WTC11 (cell line): Measurements from ENCODE around the gene C1orf198. TPM values are rescaled to one million over a fixed set of nuclear protein-coding genes. Genes with fewer than 3 reads are reported as not detected.
A peak's percentile ranks its signal among the peaks of the same experiment; 100 is the strongest.

Experiments
- ATAC-seq: fragments of 200-7000 bp; cut with Tn5 transposase; 2 replicates; pipeline ENCODE4 v1.10.0; 2021; ENCODE audit warnings: mild to moderate bottlenecking, moderate library complexity
- CTCF ChIA-PET: fragments of 300-600 bp; sonication (Branson Sonifier 250); formaldehyde crosslinking; loops from one replicate; lab custom pipeline; 2021; ENCODE audit warnings: antibody characterized with exemption; lab: Charles Lee
- POLR2A ChIA-PET: fragments of 350-600 bp; sonication (Branson Sonifier 250); formaldehyde crosslinking; loops from one replicate; lab custom pipeline; 2021; ENCODE audit warnings: antibody characterized with exemption; lab: Charles Lee
- DNase-seq: peaks from one replicate; pipeline ENCODE4 v3.0.0; 2021; ENCODE audit warnings: low spot score
- H3K27ac Mint-ChIP-seq: 2 replicates; pipeline ENCODE4 v1.8.0; 2021; ENCODE audit warnings: mixed read lengths
- H3K27me3 Mint-ChIP-seq: 2 replicates; pipeline ENCODE4 v1.8.0; 2021; ENCODE audit warnings: low read depth, mild to moderate bottlenecking, moderate library complexity, mixed read lengths
- H3K36me3 Mint-ChIP-seq: 2 replicates; pipeline ENCODE4 v1.8.0; 2021; ENCODE audit warnings: mixed read lengths
- H3K4me1 Mint-ChIP-seq: 2 replicates; pipeline ENCODE4 v1.8.0; 2022; ENCODE audit warnings: mixed read lengths
- H3K4me3 Mint-ChIP-seq: 2 replicates; pipeline ENCODE4 v1.8.0; 2021; ENCODE audit warnings: mild to moderate bottlenecking, moderate library complexity, mixed read lengths
- H3K9me3 Mint-ChIP-seq: 2 replicates; pipeline ENCODE4 v1.8.0; 2021; ENCODE audit warnings: mixed read lengths
- CBFB ChIP-seq: sonication (generic); formaldehyde crosslinking; IDR thresholded peaks from 2 replicates; pipeline ENCODE4 v1.8.1; 2022; ENCODE audit warnings: mild to moderate bottlenecking, low read depth, missing genetic modification reagents
- ELF4 ChIP-seq: sonication (generic); formaldehyde crosslinking; IDR thresholded peaks from 2 replicates; pipeline ENCODE4 v1.8.1; 2022; ENCODE audit warnings: low read depth, mild to moderate bottlenecking, moderate library complexity, missing genetic modification reagents
- NFATC4 ChIP-seq: fragments of 250-450 bp; sonication (Bioruptor Pico); IDR thresholded peaks from 2 replicates; pipeline ENCODE4 v1.9.0; 2021; ENCODE audit warnings: mild to moderate bottlenecking
- RORB ChIP-seq: fragments of 250-450 bp; sonication (Bioruptor Pico); IDR thresholded peaks from 2 replicates; pipeline ENCODE4 v1.9.0; 2021; ENCODE audit warnings: mild to moderate bottlenecking
- SMAD4 ChIP-seq: sonication (generic); formaldehyde crosslinking; IDR thresholded peaks from 2 replicates; pipeline ENCODE4 v1.8.0; 2022; ENCODE audit warnings: mild to moderate bottlenecking, missing genetic modification reagents
- TCF7 ChIP-seq: sonication (generic); formaldehyde crosslinking; IDR thresholded peaks from 2 replicates; pipeline ENCODE4 v1.8.0; 2022; ENCODE audit warnings: mild to moderate bottlenecking, low read depth, missing genetic modification reagents, moderate library complexity
- TEAD1 ChIP-seq: sonication (generic); formaldehyde crosslinking; IDR thresholded peaks from 2 replicates; pipeline ENCODE4 v1.8.0; 2022; ENCODE audit warnings: mild to moderate bottlenecking, missing genetic modification reagents
- ZNF263 ChIP-seq: sonication (generic); formaldehyde crosslinking; IDR thresholded peaks from 2 replicates; pipeline ENCODE4 v1.8.1; 2022; ENCODE audit warnings: low read depth, mild to moderate bottlenecking, moderate library complexity, missing genetic modification reagents
- ZNF396 ChIP-seq: fragments of 250-450 bp; sonication (Bioruptor Pico); IDR thresholded peaks from 2 replicates; pipeline ENCODE4 v1.8.0; 2021; ENCODE audit warnings: mild to moderate bottlenecking, moderate library complexity, borderline replicate concordance
- total RNA-seq: library from RNA; stranded (reverse); gene quantifications from 3 replicates; pipeline ENCODE4 v1.2.3, GENCODE V29; 2021
- TF ChIP-seq, protein P1 (sequence below): sonication (generic); formaldehyde crosslinking; IDR thresholded peaks from 2 replicates; pipeline ENCODE4 v1.8.1; 2022; ENCODE audit warnings: missing genetic modification reagents, borderline replicate concordance
- TF ChIP-seq, protein P2 (sequence below): sonication (generic); formaldehyde crosslinking; IDR thresholded peaks from 2 replicates; pipeline ENCODE4 v1.8.1; 2023; ENCODE audit warnings: mild to moderate bottlenecking, missing genetic modification reagents
- TF ChIP-seq, protein P3 (sequence below): fragments of 200-600 bp; IDR thresholded peaks from 2 replicates; pipeline ENCODE4 v1.8.0; 2022; ENCODE audit warnings: antibody characterized with exemption
- TF ChIP-seq, protein P4 (sequence below): fragments of 250-450 bp; sonication (Bioruptor Pico); conservative IDR thresholded peaks from 2 replicates; pipeline ENCODE4 v1.9.0; 2021; ENCODE audit warnings: mild to moderate bottlenecking
- TF ChIP-seq, protein P5 (sequence below): fragments of 250-450 bp; sonication (Bioruptor Pico); IDR thresholded peaks from 2 replicates; pipeline ENCODE4 v1.9.0; 2021; ENCODE audit warnings: mild to moderate bottlenecking

Gene C1orf198
- total RNA-seq, 1 experiment from 2014 or later = 26.9 TPM

DNA sequence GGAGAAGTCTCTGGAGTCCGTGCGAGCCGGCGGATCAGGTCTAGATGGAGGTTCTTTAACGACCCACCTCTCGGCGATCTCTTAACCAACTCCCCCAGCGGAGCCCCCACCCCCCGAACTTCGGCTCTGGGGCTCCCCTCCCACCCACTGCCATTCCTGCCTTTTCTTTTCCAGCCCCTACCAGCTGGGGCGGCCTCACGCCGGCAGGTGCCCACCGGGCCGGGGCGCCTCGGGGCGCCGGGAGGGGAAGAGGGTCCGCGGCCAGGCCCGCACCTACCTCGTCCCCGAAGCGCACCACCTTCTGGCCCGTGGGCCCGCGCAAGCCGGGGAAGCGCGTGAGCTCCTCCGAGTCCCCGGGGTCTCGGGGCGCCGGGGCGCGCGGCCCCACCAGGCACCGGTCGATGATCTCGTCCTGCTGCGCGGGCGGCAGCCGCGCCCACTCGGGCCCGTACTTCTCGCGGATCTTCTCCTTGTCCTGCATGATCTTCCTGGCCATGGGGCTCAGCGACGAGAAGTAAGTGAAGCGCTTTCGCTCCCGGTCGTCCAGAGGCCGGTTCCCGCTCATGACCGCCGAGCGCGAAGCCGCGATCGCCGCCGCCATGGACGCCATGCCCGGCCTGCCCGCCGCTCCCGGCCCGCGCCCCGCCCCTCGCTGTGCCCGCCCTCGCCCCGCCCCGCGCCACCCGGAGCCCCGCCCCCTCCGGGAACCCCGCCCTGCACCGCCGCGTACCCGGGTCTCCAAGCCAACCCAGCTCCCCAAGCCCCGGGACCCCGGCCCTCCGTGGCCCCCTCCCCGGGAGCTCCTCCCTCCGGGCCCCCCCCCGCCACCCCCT lies at the start of gene C1orf198 (continued):
- no peak for TF ChIP-seq TCF7
- TF ChIP-seq, protein P1, sequence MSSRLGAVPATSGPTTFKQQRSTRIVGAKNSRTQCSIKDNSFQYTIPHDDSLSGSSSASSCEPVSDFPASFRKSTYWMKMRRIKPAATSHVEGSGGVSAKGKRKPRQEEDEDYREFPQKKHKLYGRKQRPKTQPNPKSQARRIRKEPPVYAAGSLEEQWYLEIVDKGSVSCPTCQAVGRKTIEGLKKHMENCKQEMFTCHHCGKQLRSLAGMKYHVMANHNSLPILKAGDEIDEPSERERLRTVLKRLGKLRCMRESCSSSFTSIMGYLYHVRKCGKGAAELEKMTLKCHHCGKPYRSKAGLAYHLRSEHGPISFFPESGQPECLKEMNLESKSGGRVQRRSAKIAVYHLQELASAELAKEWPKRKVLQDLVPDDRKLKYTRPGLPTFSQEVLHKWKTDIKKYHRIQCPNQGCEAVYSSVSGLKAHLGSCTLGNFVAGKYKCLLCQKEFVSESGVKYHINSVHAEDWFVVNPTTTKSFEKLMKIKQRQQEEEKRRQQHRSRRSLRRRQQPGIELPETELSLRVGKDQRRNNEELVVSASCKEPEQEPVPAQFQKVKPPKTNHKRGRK (CRISPR knock-in tag) = no peak

DNA sequence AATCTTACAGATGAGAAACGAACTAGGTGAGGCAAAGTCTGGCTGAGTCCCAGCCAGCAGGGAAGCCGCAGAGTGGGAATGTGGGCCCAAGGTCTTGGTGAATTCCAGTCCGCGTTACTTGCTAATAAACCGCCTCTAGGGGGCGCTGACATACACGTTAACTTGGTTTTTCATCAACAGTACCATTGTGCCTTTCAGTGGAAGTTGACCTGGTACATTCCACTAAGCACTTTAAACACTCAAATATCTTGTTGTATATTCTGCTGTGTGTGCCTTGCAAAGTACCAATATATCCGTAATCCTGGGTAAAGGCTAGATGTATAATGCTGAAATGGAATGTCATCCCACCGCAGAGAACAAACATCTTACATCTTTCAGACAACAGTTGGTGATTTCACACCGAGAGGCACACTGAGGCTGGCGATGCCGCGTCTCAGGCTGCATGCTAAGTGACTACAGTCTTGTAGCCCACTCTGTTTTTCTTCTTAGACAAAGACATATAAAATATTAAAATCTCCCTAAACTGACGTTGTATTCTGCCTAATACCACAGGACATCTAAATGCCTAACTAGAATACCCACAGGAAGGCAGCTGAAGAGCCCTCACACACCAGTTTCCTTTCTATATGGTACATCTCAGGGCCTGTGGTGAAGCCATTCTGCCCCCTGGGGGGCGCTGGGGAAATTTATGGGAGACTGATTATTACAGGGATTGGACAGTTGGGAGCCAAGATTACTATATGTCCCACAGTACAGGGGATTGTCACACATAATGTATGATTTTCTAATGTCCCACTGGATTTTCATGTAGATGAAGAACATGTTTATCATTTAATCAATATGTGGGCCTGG lies 49.2 kb upstream of the C1orf198 start:
- Mint-ChIP-seq H3K27ac (no peak overlapping the region), H3K4me1 (no peaks in the 10 kb centered on the region), H3K9me3 (no peaks in the 10 kb centered on the region)
- ATAC-seq = peak; percentile 94
- TF ChIP-seq, protein P2, sequence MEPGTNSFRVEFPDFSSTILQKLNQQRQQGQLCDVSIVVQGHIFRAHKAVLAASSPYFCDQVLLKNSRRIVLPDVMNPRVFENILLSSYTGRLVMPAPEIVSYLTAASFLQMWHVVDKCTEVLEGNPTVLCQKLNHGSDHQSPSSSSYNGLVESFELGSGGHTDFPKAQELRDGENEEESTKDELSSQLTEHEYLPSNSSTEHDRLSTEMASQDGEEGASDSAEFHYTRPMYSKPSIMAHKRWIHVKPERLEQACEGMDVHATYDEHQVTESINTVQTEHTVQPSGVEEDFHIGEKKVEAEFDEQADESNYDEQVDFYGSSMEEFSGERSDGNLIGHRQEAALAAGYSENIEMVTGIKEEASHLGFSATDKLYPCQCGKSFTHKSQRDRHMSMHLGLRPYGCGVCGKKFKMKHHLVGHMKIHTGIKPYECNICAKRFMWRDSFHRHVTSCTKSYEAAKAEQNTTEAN (CRISPR knock-in tag) = no peak
- TF ChIP-seq, protein P3, sequence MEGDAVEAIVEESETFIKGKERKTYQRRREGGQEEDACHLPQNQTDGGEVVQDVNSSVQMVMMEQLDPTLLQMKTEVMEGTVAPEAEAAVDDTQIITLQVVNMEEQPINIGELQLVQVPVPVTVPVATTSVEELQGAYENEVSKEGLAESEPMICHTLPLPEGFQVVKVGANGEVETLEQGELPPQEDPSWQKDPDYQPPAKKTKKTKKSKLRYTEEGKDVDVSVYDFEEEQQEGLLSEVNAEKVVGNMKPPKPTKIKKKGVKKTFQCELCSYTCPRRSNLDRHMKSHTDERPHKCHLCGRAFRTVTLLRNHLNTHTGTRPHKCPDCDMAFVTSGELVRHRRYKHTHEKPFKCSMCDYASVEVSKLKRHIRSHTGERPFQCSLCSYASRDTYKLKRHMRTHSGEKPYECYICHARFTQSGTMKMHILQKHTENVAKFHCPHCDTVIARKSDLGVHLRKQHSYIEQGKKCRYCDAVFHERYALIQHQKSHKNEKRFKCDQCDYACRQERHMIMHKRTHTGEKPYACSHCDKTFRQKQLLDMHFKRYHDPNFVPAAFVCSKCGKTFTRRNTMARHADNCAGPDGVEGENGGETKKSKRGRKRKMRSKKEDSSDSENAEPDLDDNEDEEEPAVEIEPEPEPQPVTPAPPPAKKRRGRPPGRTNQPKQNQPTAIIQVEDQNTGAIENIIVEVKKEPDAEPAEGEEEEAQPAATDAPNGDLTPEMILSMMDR = peak; percentile 75
- TF ChIP-seq, all 79 proteins: peak for 1
- no peak overlapping the region for H3K4me3 Mint-ChIP-seq
- no peaks in the 10 kb centered on the region for H3K36me3 Mint-ChIP-seq
- H3K27me3 Mint-ChIP-seq = no peaks in the 10 kb centered on the region; the same call in 1 of the 2 replicates
- DNase-seq = peak; percentile 86
- ChIA-PET POLR2A (no interaction called here), CTCF (interaction anchor here (0.6 to 1.4 kb wide), 5 partner anchors 56 to 294 kb away, joined by 3 read pairs; no protein-coding TSS in a partner anchor)

DNA sequence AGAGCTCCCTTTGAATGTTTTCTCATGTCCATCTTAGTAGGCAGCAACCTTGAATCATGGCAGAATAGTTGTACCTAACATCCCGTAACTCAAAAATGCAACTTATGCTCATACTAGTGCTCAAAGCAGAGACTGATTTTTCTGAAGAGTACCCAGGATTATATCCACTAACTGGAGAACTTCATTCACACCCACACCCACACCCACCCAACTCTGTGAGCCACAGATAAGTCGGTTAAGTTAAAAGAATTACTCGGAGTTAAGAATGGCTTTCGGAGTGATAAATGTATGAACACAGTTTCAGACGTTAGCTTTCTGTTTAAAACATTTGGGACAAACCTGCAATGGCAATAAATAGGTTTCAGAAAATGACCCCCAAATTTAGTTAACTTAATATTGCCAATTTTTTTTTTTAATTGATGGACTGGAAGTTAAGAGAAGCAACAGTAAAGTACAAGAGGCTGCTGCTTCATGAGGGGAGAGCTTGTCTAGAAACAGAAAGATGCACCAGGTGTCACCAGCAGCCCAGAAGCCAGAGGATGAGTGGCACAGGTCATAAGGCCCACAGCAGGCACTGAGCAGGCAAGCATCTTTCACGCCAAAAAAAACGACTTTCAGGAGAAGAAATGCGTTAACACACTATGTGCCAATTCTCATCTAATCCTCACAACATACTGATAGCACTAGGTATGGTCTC lies 48.4 kb upstream of the C1orf198 start:
- H3K36me3 Mint-ChIP-seq = no peaks in the 10 kb centered on the region

More for the DNA sequence above, 48.4 kb upstream of the C1orf198 start:
- ChIA-PET POLR2A (no interaction called here), CTCF (interaction anchor here (0.6 to 1.4 kb wide), 5 partner anchors 26 to 294 kb away, joined by 3 read pairs; no protein-coding TSS in a partner anchor)
- Mint-ChIP-seq H3K9me3 (no peaks in the 10 kb centered on the region), H3K4me3 (no peak overlapping the region), H3K27me3 (no peaks in the 10 kb centered on the region; the same call in 1 of the 2 replicates), H3K4me1 (no peaks in the 10 kb centered on the region), H3K27ac (no peak overlapping the region)
- no peak for DNase-seq
- TF ChIP-seq, protein P4, sequence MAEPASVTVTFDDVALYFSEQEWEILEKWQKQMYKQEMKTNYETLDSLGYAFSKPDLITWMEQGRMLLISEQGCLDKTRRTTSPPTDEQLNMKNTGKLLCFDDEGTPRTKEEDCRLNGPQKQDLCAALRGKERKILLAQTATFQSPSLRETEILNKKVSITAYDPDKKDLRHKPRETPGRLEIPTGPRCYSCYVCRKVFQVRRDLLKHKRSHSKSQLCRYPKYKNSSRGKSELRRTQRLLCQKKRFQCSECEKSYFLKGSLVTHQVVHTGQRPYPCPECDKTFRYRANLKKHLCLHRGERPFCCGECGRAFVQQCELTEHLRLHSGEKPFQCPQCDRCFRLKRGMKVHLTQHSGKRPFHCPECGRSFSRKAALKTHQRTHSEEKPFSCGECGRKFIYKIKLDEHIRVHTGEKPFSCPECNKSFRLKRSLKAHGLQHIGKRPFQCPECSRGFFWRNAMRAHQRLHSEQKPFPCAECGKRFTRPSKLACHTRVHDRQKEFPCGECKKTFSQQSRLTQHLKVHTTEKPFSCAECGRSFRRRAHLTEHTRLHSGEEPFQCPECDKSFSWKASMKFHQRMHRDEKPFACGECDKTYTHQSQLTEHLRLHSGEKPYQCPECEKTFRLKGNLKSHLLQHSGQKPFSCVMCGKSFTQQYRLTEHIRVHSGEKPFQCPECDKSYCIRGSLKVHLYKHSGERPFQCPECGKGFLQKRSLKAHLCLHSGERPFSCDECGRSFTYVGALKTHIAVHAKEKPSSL = no peak
- TF ChIP-seq ZNF263 (CRISPR knock-in tag) (no peak), SMAD4 (CRISPR knock-in tag) (no peak), ELF4 (no peak), TEAD1 (CRISPR knock-in tag) (no peak), RORB (CRISPR knock-in tag) (no peak), NFATC4 (no peak), CBFB (CRISPR knock-in tag) (no peak), ZNF396 (CRISPR knock-in tag) (no peak)
- TF ChIP-seq, protein P5, sequence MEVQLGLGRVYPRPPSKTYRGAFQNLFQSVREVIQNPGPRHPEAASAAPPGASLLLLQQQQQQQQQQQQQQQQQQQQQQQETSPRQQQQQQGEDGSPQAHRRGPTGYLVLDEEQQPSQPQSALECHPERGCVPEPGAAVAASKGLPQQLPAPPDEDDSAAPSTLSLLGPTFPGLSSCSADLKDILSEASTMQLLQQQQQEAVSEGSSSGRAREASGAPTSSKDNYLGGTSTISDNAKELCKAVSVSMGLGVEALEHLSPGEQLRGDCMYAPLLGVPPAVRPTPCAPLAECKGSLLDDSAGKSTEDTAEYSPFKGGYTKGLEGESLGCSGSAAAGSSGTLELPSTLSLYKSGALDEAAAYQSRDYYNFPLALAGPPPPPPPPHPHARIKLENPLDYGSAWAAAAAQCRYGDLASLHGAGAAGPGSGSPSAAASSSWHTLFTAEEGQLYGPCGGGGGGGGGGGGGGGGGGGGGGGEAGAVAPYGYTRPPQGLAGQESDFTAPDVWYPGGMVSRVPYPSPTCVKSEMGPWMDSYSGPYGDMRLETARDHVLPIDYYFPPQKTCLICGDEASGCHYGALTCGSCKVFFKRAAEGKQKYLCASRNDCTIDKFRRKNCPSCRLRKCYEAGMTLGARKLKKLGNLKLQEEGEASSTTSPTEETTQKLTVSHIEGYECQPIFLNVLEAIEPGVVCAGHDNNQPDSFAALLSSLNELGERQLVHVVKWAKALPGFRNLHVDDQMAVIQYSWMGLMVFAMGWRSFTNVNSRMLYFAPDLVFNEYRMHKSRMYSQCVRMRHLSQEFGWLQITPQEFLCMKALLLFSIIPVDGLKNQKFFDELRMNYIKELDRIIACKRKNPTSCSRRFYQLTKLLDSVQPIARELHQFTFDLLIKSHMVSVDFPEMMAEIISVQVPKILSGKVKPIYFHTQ (CRISPR knock-in tag) = no peak
- peak; percentile 30 for ATAC-seq
